SK-N-MC (cell line): ENCODE results near the gene FBXO31.
A peak's percentile ranks its signal among the peaks of the same experiment; 100 is the strongest.

Source experiments
- DNase-seq: peaks from one replicate; pipeline ENCODE4 v3.0.0-alpha.2; 2011; ENCODE audit warnings: low read depth, low spot score
- H3K27ac ChIP-seq: fragments of 200-600 bp; sonication (generic); 2 replicates; pipeline ENCODE4 v1.5.1; 2016; ENCODE audit warnings: mixed run types
- H3K36me3 ChIP-seq: fragments of 200-600 bp; sonication (generic); 2 replicates; pipeline ENCODE4 v1.6.1; 2017; ENCODE audit warnings: antibody characterized with exemption, low read length, mixed read lengths; ENCODE audit not compliant: insufficient read depth
- H3K4me3 ChIP-seq: fragments of 200-600 bp; sonication (generic); 2 replicates; pipeline ENCODE4 v1.5.1; 2016
- H3K9ac ChIP-seq: fragments of 200-600 bp; sonication (generic); 2 replicates; pipeline ENCODE4 v1.8.0; 2017; ENCODE audit warnings: mixed run types, mixed read lengths; ENCODE audit not compliant: insufficient read length
- H3K9me3 ChIP-seq: fragments of 200-600 bp; sonication (generic); 2 replicates; pipeline ENCODE4 v1.6.1; 2017; ENCODE audit warnings: low read depth, mild to moderate bottlenecking, antibody characterized with exemption, low read length, moderate library complexity, mixed read lengths
- EZH2 ChIP-seq: fragments of 200-600 bp; sonication (generic); IDR thresholded peaks from one replicate; pipeline ENCODE4 v1.6.1; 2017; ENCODE audit warnings: antibody characterized with exemption
- FOXP2 ChIP-seq: optimal IDR thresholded peaks from 2 replicates; pipeline ENCODE3; 2011; ENCODE audit warnings: mild to moderate bottlenecking, moderate library complexity; ENCODE audit not compliant: insufficient read depth; ENCODE audit errors: extremely low read length, control extremely low read depth
- POLR2AphosphoS5 ChIP-seq: IDR thresholded peaks from 2 replicates; pipeline ENCODE4 v1.6.1; 2012; ENCODE audit warnings: mild to moderate bottlenecking, low read depth, low read length, borderline replicate concordance

Gene FBXO31

DNA sequence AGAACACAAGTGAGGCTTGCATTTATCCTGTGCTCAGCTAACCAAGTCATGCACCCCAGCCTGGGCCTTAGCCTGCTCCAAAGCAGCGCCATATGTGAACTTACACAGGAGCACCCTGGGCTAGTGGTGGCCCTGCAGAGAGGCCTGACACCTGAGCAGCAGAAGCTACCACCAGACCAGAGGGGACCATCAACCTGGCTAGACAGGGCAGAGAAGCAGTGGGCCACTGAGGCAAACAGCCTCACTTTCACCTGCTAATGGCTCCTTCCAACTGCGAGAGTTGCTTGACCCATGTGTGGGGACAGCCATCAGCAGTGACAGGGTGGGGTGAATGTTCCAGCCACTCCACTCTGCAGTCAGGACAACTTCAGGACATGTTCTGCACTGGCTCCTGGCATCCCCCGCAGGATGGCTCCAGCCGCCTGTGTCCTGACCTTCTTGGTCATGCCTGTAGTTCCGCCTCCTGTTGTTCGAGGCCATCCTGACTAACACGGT, 63.5 kb downstream of the FBXO31 start:
- Histone ChIP-seq H3K36me3 (no peaks in the 10 kb centered on the region), H3K27ac (no peak overlapping the region)
- TF ChIP-seq POLR2AphosphoS5 (peak; percentile 29; the same call in 1 of the 2 replicates), FOXP2 (no peak), EZH2 (no peak)

DNA sequence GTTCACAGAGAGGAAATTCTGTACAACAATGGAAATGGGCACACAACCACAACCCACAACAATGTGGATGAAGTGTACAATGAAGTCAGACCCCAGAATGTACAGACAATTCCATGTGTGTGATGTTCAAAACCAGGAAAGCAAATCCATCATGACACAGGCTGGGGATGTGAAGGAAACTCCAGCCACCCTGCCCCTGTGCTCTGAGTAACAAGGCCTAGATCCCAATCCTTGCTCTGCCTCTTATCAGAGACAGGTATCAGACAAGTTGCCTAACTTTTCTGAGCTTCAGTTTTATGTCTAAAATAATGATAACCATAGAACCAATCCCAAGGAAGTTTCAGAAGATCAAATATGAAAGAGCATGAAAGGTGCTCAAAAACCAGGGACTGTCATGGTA, 64.6 kb downstream of the FBXO31 start:
- TF ChIP-seq POLR2AphosphoS5 (no peak), FOXP2 (no peak), EZH2 (no peak)
- DNase-seq, result no peak
- no peak overlapping the region for H3K9ac ChIP-seq
- H3K9me3 ChIP-seq, result no peaks in the 10 kb centered on the region
- no peaks in the 10 kb centered on the region for H3K36me3 ChIP-seq
- no peak overlapping the region for H3K4me3 ChIP-seq
- H3K27ac ChIP-seq, result no peak overlapping the region

More for the DNA sequence above, 63.5 kb downstream of the FBXO31 start:
- no peak for DNase-seq
- H3K9me3 ChIP-seq, result no peaks in the 10 kb centered on the region
- no peak overlapping the region for H3K9ac ChIP-seq
- H3K4me3 ChIP-seq, result no peak overlapping the region

DNA sequence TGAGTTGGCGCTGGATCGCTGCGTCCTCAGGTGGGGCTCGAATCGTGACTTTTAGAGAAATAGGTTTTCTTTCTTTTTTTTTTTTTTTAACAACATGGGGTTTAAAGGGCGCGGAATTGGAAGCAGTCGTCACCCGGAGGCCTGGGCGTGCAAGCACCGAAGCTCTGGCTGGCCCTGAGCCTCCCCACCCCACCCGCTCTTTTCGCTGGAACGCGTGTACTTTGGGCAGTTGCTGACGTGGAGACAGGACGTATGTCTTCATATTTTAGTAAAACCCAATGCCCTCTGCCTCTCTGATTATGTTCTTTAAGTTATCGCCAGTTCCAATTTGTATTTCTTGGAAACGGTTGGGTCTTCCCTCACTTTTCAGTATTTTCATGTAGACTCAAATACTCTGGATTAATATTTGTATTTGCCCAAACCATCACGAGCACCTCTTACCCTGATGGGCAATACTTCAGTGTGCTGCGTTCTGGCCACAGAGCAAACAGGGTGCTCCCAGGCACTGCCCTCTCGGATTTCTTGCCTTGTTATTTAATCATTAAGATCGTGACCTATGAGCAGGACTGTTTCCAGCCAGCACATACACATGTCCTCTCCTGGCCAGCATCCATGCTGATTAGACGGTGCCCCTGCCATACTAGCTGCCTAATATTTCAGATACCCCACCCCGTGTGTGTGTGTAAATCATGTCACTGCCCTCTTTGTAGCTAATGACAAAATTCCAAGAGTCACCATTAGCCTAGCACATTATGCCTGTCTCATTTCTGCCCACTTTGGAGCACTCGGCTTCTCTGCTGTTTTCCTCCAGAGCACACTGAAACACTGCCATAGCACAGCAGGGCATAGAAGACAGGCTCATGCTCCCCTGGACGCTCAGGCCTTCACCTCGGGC, 65.6 kb downstream of the FBXO31 start:
- H3K36me3 ChIP-seq, result no peaks in the 10 kb centered on the region
- H3K4me3 ChIP-seq, result peak overlapping the region; percentile 85
- TF ChIP-seq FOXP2 (no peak), POLR2AphosphoS5 (no peak), EZH2 (no peak)
- H3K27ac ChIP-seq, result peak overlapping the region; percentile 71; the same call in 1 of the 2 replicates
- DNase-seq, result no peak
- H3K9ac ChIP-seq, result peak overlapping the region; percentile 97
- H3K9me3 ChIP-seq, result no peaks in the 10 kb centered on the region

GRCh38 chr16:87316923-87317749, 66.4 kb downstream of the FBXO31 start, which contains the start of gene C16orf95:
C16orf95 (minus strand) TSS chr16:87317392; CDS start chr16:87317242, 150 bp downstream.
- DNase-seq, result peak; percentile 24
- Histone ChIP-seq H3K27ac (peak within 1 kb of the TSS; percentile 71; the same call in 1 of the 2 replicates), H3K9me3 (no peaks in the 10 kb centered on the region), H3K36me3 (no peaks in the 10 kb centered on the region), H3K9ac (peak within 1 kb of the TSS; percentile 97), H3K4me3 (peak within 1 kb of the TSS; percentile 85)
- no peak for TF ChIP-seq EZH2
- TF ChIP-seq POLR2AphosphoS5, result peak; percentile 76

- no peaks in the 10 kb centered on the region for H3K9me3 ChIP-seq
- no peak overlapping the region for H3K27ac ChIP-seq
- no peak for DNase-seq
- no peaks in the 10 kb centered on the region for H3K36me3 ChIP-seq
- no peak overlapping the region for H3K9ac ChIP-seq
- peak overlapping the region; percentile 85 for H3K4me3 ChIP-seq
- no peak for TF ChIP-seq FOXP2
- TF ChIP-seq POLR2AphosphoS5, result no peak
- TF ChIP-seq EZH2, result no peak
Observed at GRCh38 chr16:87316450-87316922, 67.1 kb downstream of the FBXO31 start.

GRCh38 chr16:87314990-87315420, 68.6 kb downstream of the FBXO31 start:
- H3K4me3 ChIP-seq, result no peak overlapping the region
- DNase-seq, result no peak
- H3K27ac ChIP-seq, result no peak overlapping the region
- H3K36me3 ChIP-seq, result no peaks in the 10 kb centered on the region
- H3K9ac ChIP-seq, result no peak overlapping the region
- no peaks in the 10 kb centered on the region for H3K9me3 ChIP-seq
- TF ChIP-seq FOXP2, result no peak
- no peak for TF ChIP-seq POLR2AphosphoS5
- TF ChIP-seq EZH2, result no peak

DNA sequence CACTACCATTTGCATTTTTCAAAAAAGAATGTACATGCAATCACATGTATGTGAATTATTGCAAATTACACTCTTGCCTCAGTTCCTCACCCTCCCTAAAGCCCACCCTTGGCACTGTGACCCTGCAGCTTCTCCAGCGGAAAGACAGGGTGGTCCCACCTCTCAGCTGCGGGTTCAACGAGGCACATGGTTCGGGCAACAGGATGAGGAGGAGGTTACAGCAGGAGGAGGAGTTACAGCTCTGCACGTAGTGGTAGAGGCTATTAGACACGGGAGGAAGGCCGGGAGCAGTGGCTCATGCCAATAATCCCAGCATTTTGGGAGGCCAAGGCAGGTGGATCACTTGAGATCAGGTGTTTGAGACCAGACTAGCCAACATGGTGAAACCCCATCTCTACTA, 71.6 kb downstream of the FBXO31 start:
- no peak for TF ChIP-seq EZH2
- no peak overlapping the region for H3K4me3 ChIP-seq
- no peaks in the 10 kb centered on the region for H3K9me3 ChIP-seq
- H3K9ac ChIP-seq, result no peak overlapping the region
- H3K27ac ChIP-seq, result no peak overlapping the region
- H3K36me3 ChIP-seq, result no peaks in the 10 kb centered on the region
- DNase-seq, result no peak

GRCh38 chr16:87311387-87311786, 72.2 kb downstream of the FBXO31 start:
- no peak overlapping the region for H3K9ac ChIP-seq
- no peak for DNase-seq
- no peak overlapping the region for H3K4me3 ChIP-seq
- no peaks in the 10 kb centered on the region for H3K36me3 ChIP-seq
- no peak for TF ChIP-seq POLR2AphosphoS5
- no peak for TF ChIP-seq FOXP2
- TF ChIP-seq EZH2, result no peak
- no peak overlapping the region for H3K27ac ChIP-seq
- H3K9me3 ChIP-seq, result no peaks in the 10 kb centered on the region
